HG03571 (cell line): ENCODE data around the gene RTL3.

Source experiments
- ATAC-seq: cut with Tn5 transposase; IDR thresholded peaks from one replicate; pipeline ENCODE4 v1.9.1; 2021; ENCODE audit not compliant: unreplicated experiment

Gene RTL3

GRCh38 chrX:78619834-78620233, 39.3 kb downstream of the RTL3 start:
- no peak for ATAC-seq

GRCh38 chrX:78618987-78619386, 40.1 kb downstream of the RTL3 start:
- ATAC-seq, result no peak

GRCh38 chrX:78614264-78614663, 44.9 kb downstream of the RTL3 start:
- ATAC-seq, result no peak
